ENCODE measurements around the gene ARID3B. TPM values are rescaled to one million over a fixed set of nuclear protein-coding genes. Genes with fewer than 3 reads are reported as not detected.

Gene ARID3B
- total RNA-seq, 2 donors from 2014 or later = 2.9 to 22.4 TPM

- Histone ChIP-seq H3K4me3 (no peak overlapping the region), H3K27me3 (no peaks in the 10 kb centered on the region), H3K27ac (no peak overlapping the region), H3K36me3 (replicated peaks in 1 of 2; ENCODE audit: insufficient read depth in 1 of 2, low read depth in 2 of 2) (no peaks in the 10 kb centered on the region), H3K4me1 (peaks cover 22% of the 10 kb centered on the region), H3K9me3 (no peaks in the 10 kb centered on the region)
- TF ChIP-seq, protein P1, sequence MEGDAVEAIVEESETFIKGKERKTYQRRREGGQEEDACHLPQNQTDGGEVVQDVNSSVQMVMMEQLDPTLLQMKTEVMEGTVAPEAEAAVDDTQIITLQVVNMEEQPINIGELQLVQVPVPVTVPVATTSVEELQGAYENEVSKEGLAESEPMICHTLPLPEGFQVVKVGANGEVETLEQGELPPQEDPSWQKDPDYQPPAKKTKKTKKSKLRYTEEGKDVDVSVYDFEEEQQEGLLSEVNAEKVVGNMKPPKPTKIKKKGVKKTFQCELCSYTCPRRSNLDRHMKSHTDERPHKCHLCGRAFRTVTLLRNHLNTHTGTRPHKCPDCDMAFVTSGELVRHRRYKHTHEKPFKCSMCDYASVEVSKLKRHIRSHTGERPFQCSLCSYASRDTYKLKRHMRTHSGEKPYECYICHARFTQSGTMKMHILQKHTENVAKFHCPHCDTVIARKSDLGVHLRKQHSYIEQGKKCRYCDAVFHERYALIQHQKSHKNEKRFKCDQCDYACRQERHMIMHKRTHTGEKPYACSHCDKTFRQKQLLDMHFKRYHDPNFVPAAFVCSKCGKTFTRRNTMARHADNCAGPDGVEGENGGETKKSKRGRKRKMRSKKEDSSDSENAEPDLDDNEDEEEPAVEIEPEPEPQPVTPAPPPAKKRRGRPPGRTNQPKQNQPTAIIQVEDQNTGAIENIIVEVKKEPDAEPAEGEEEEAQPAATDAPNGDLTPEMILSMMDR (IDR thresholded peaks at IDR 0.05) = no peak
- TF ChIP-seq POLR2A (IDR thresholded peaks at IDR 0.05) = no peak
- no peak for ATAC-seq
- intact Hi-C loops (cut with DNase I) = no loop called here
- DNase-seq = no peak
- WGBS, 2 donors = 68 to 95% methylated on average over 2 to 3 of the region's 3 CpGs
Measured at GRCh38 chr15:74609938-74610301, 68.9 kb downstream of the ARID3B start.

- TF ChIP-seq, protein P1 (IDR thresholded peaks at IDR 0.05) = no peak
- Histone ChIP-seq H3K36me3 (replicated peaks in 1 of 2; ENCODE audit: insufficient read depth in 1 of 2, low read depth in 2 of 2) (no peaks in the 10 kb centered on the region), H3K4me1 (peaks cover 22% of the 10 kb centered on the region), H3K27ac (no peak overlapping the region), H3K27me3 (no peaks in the 10 kb centered on the region), H3K4me3 (no peak overlapping the region), H3K9me3 (no peaks in the 10 kb centered on the region)
- 48 to 52% methylated on average over 4 to 7 of the region's 7 CpGs for WGBS, 2 donors
- intact Hi-C loops (cut with DNase I) = no loop called here
- ATAC-seq = no peak
- peak in 3 of 4 donors; percentile 41 to 67 (median 50) for DNase-seq
Measured at GRCh38 chr15:74610302-74610951, 69.4 kb downstream of the ARID3B start.

GRCh38 chr15:74611341-74611740 lies 70.3 kb downstream of the ARID3B start:
- Histone ChIP-seq H3K4me3 (no peak overlapping the region), H3K4me1 (peaks cover 23% of the 10 kb centered on the region), H3K27ac (no peak overlapping the region), H3K27me3 (no peaks in the 10 kb centered on the region), H3K36me3 (replicated peaks in 1 of 2; ENCODE audit: insufficient read depth in 1 of 2, low read depth in 2 of 2) (no peaks in the 10 kb centered on the region), H3K9me3 (no peaks in the 10 kb centered on the region)
- intact Hi-C loops (cut with DNase I) = no loop called here
- ATAC-seq (no peak), DNase-seq (no peak)
- TF ChIP-seq, protein P1 (IDR thresholded peaks at IDR 0.05) = no peak
- TF ChIP-seq POLR2A (IDR thresholded peaks at IDR 0.05) = no peak
- WGBS, 2 donors = 90 to 100% methylated on average over 3 to 11 of the region's 11 CpGs

DNA sequence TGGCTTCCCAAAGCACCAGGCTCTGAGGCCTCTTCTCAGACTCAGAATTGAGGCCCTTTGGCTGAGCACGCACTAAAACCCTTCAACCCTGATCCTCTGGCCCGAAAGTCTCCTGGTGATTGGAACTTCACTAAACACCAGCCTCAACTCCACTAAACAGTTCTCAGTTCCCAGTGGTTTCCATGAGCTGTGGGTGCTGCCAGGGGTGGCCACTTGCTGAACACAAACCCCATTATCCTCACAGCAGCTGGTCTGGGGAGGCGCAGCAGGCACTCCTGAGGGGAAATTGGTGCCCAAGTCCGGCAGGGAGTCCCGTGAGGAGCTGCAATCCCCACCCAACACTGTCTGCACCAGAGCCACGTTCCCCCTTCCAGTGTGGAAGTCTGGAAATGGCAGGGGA lies 70.8 kb downstream of the ARID3B start:
- no peak overlapping the region for H3K4me3 ChIP-seq
- WGBS, 2 donors = 87 to 98% methylated on average over 6 of the region's 6 CpGs
- no peak overlapping the region for H3K27ac ChIP-seq
- DNase-seq (no peak), ATAC-seq (no peak)
- intact Hi-C loops (cut with DNase I) = no loop called here
- H3K9me3 ChIP-seq = no peaks in the 10 kb centered on the region
- TF ChIP-seq POLR2A (IDR thresholded peaks at IDR 0.05) = no peak
- TF ChIP-seq, protein P1 (IDR thresholded peaks at IDR 0.05) = no peak
- no peaks in the 10 kb centered on the region for H3K36me3 ChIP-seq (replicated peaks in 1 of 2; ENCODE audit: insufficient read depth in 1 of 2, low read depth in 2 of 2)
- H3K27me3 ChIP-seq = no peaks in the 10 kb centered on the region
- peaks cover 28% of the 10 kb centered on the region for H3K4me1 ChIP-seq

- Histone ChIP-seq H3K4me3 (no peak overlapping the region), H3K27ac (no peak overlapping the region), H3K27me3 (no peaks in the 10 kb centered on the region), H3K9me3 (no peaks in the 10 kb centered on the region), H3K36me3 (replicated peaks in 1 of 2; ENCODE audit: insufficient read depth in 1 of 2, low read depth in 2 of 2) (no peaks in the 10 kb centered on the region), H3K4me1 (peaks cover 36% of the 10 kb centered on the region)
- TF ChIP-seq, protein P1 (IDR thresholded peaks at IDR 0.05) = no peak
- TF ChIP-seq POLR2A (IDR thresholded peaks at IDR 0.05) = no peak
- DNase-seq (no peak), ATAC-seq (no peak)
- intact Hi-C loops (cut with DNase I) = no loop called here
- WGBS, 2 donors = 85% methylated on average over 1 to 2 of the region's 2 CpGs
Measured at GRCh38 chr15:74612677-74613076, 71.7 kb downstream of the ARID3B start.
